Panc1 (cell line): ENCODE measurements around the gene NEUROG2.

Experiments
- CTCF ChIP-seq: fragments of 450-650 bp; IDR thresholded peaks from 2 replicates; pipeline ENCODE4 v1.5.1; 2017; ENCODE audit warnings: mild to moderate bottlenecking
- POLR2AphosphoS5 ChIP-seq: IDR thresholded peaks from 2 replicates; pipeline ENCODE4 v1.6.1; 2012; ENCODE audit warnings: mild to moderate bottlenecking, low read depth, low read length, moderate library complexity
- REST ChIP-seq, 2 experiments: IDR thresholded peaks; 2 replicates each; pipeline ENCODE4 v1.6.1; 2011 to 2012; ENCODE audit warnings: low read depth in 2 of 2, control low read depth in 1 of 2, low read length in 1 of 2, mild to moderate bottlenecking in 1 of 2, moderate library complexity in 1 of 2; ENCODE audit not compliant: insufficient read depth in 1 of 2
- TCF7L2 ChIP-seq: IDR thresholded peaks from 2 replicates; pipeline ENCODE4 v1.6.1; 2011; ENCODE audit warnings: mild to moderate bottlenecking, low read depth, low read length, inconsistent platforms

GRCh38 chr4:112560084-112560483, 44.1 kb upstream of the NEUROG2 start:
- TF ChIP-seq CTCF (no peak), REST (IDR thresholded peaks at IDR 0.05; ENCODE audit: insufficient read depth in 1 of 2, low read depth in 2 of 2, low read length in 1 of 2) (no peak), TCF7L2 (no peak), POLR2AphosphoS5 (no peak)
